G401 (cell line): ENCODE data around the gene PANK2. TPM values are rescaled to one million over a fixed set of nuclear protein-coding genes. Genes with fewer than 3 reads are reported as not detected.
"Not testable (repeated sequence)": the region's sequence is repeated elsewhere in the genome, so short reads cannot be mapped to it uniquely, and the experiment has no call there.

Source experiments
- DNase-seq: peaks from one replicate; pipeline ENCODE4 v3.0.0-alpha.2; 2015; ENCODE audit warnings: low spot score
- in situ Hi-C: cut with HindIII; loops from 2 replicates; pipeline ENCODE4 v1.10.0; 2016; ENCODE audit warnings: low sequenced_read_pairs, mixed read lengths
- total RNA-seq: library from RNA; depleted of rRNA; stranded (reverse); fragments of >200 nt; shearing (Covaris generic); gene quantifications from 2 replicates; pipeline ENCODE4 v1.2.3, GENCODE V29; 2014

PANK2 gene
- total RNA-seq, 1 experiment from 2014 or later = 65.2 TPM

- no peak for DNase-seq
- in situ Hi-C loops = no loop called here
Measured at GRCh38 chr20:3867802-3868201, 21.4 kb upstream of the PANK2 start.

- in situ Hi-C loops = no loop called here
- no peak for DNase-seq
Measured at GRCh38 chr20:3869839-3870634, 19.1 kb upstream of the PANK2 start.

GRCh38 chr20:3871550-3872265 is 17.5 kb upstream of the PANK2 start:
- no peak for DNase-seq
- in situ Hi-C loops = no loop called here

- no peak for DNase-seq
Measured at GRCh38 chr20:3873507-3873906, 15.7 kb upstream of the PANK2 start.

GRCh38 chr20:3874194-3874844 is 14.9 kb upstream of the PANK2 start:
- in situ Hi-C loops = no loop called here
- no peak for DNase-seq

More at GRCh38 chr20:3873507-3873906, 15.7 kb upstream of the PANK2 start:
- in situ Hi-C loops = no loop called here

- in situ Hi-C loops = no loop called here
Measured at GRCh38 chr20:3875378-3875974, 13.7 kb upstream of the PANK2 start.

GRCh38 chr20:3876000-3876399 is 13.2 kb upstream of the PANK2 start:
- no peak for DNase-seq
- in situ Hi-C loops = no loop called here

More at GRCh38 chr20:3875378-3875974, 13.7 kb upstream of the PANK2 start:
- no peak for DNase-seq

GRCh38 chr20:3876676-3877075 is 12.5 kb upstream of the PANK2 start:
- DNase-seq = no peak

GRCh38 chr20:3878921-3879274 is 10.3 kb upstream of the PANK2 start:
- in situ Hi-C loops = not testable (repeated sequence)

More at GRCh38 chr20:3876676-3877075, 12.5 kb upstream of the PANK2 start:
- in situ Hi-C loops = no loop called here

GRCh38 chr20:3885715-3886114 is 3.5 kb upstream of the PANK2 start:
- in situ Hi-C loops = no loop called here

More at GRCh38 chr20:3878921-3879274, 10.3 kb upstream of the PANK2 start:
- not testable (repeated sequence) for DNase-seq

GRCh38 chr20:3887876-3888620 is 1.1 kb upstream of the PANK2 start:
- in situ Hi-C loops = no loop called here

More at GRCh38 chr20:3885715-3886114, 3.5 kb upstream of the PANK2 start:
- no peak for DNase-seq

GRCh38 chr20:3889489-3890397 is 556 bp downstream of the PANK2 start:
- in situ Hi-C loops = no loop called here
- DNase-seq = peak; percentile 46

More at GRCh38 chr20:3887876-3888620, 1.1 kb upstream of the PANK2 start:
- no peak for DNase-seq

- in situ Hi-C loops = no loop called here
- no peak for DNase-seq
Measured at GRCh38 chr20:3890398-3890751, 1.2 kb downstream of the PANK2 start.

GRCh38 chr20:3890999-3891929 is 2.1 kb downstream of the PANK2 start:
- no peak for DNase-seq
- in situ Hi-C loops = no loop called here

- no peak for DNase-seq
- in situ Hi-C loops = no loop called here
Measured at GRCh38 chr20:3894796-3895195, 5.6 kb downstream of the PANK2 start.

GRCh38 chr20:3896302-3896701 is 7.1 kb downstream of the PANK2 start:
- in situ Hi-C loops = no loop called here
- no peak for DNase-seq
